ENCODE measurements around the gene RAMAC.

RAMAC gene

DNA sequence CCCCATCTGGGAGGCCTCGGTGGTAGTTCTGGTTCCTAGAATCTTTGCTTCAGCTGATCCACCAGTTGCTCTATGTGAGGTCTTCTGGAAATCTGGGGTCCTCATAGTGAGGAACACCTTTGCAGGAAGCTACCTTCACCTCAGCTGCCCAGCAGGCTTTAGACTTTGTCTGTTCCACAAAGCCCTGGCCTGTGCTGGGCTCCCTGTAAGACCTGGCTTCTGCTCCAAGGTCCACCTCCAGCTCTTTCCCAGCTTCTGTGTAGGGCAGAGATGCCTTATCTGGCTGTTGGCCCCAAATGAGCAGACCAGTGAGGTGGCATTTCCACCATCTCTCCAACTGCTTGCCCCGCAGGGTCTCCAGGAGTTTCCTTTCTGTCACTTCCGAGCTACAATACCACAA is 25.2 kb upstream of the RAMAC start:
- no peaks in the 10 kb centered on the region for H3K27me3 ChIP-seq (replicated peaks; ENCODE audit: control insufficient read depth, insufficient read depth, low read length)
- no peaks in the 10 kb centered on the region for H3K36me3 ChIP-seq (ENCODE audit: control insufficient read depth, insufficient read depth, low read length)
- H3K4me3 ChIP-seq (replicated peaks; ENCODE audit: low read depth, low read length): no peak overlapping the region
- no peak for DNase-seq (ENCODE audit: extremely low read depth, insufficient read length)
- TF ChIP-seq CTCF (IDR thresholded peaks at IDR 0.05; ENCODE audit: insufficient read depth, low read length, poor library complexity, severe bottlenecking): no peak

DNA sequence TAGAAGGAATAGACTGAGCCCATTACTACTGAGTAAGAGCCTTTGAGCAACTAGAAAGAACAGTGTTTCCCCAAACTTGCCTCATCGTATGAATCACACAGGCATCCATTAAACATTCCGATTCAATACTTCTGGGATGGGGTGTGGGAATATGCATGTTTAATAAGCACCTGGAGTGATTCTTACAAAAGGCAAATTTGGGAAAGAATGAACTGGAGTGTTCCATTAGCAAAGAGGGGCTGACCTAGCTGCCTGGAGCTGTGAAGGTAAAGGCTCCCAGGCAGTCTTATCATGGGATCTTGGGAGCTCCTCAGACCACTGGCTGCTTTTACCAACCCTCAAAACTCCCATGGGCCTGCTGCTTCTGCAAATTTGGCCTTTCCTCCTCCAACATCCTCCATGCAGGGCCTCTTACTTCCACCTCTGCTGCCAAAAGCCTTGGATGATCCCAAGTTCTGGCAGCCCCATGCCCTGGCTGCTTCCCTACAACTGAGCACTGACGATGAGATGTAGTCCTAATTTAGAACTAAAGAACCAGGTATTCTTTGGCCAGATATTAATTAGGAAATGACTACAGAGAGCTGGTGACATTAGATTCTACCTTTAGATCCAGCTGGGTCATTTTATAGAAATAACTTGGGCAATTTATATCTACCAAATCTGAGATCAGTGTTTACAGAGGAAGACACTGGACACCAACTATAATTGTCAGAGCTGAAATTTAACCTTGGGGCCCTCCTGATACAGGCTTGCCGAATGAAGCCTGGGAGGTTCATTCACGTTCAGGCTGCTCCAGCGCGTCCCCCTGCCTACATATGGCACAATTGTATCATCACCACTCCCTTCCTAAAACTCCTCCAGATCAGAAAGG is 22.3 kb upstream of the RAMAC start:
- Histone ChIP-seq H3K36me3 (ENCODE audit: control insufficient read depth, insufficient read depth, low read length) (no peaks in the 10 kb centered on the region), H3K4me3 (replicated peaks; ENCODE audit: low read depth, low read length) (no peak overlapping the region), H3K27me3 (replicated peaks; ENCODE audit: control insufficient read depth, insufficient read depth, low read length) (no peaks in the 10 kb centered on the region)
- DNase-seq (ENCODE audit: extremely low read depth, insufficient read length): no peak
- no peak for TF ChIP-seq CTCF (IDR thresholded peaks at IDR 0.05; ENCODE audit: insufficient read depth, low read length, poor library complexity, severe bottlenecking)

- TF ChIP-seq CTCF (IDR thresholded peaks at IDR 0.05; ENCODE audit: insufficient read depth, low read length, poor library complexity, severe bottlenecking): no peak
- Histone ChIP-seq H3K27me3 (replicated peaks; ENCODE audit: control insufficient read depth, insufficient read depth, low read length) (no peaks in the 10 kb centered on the region), H3K36me3 (ENCODE audit: control insufficient read depth, insufficient read depth, low read length) (no peaks in the 10 kb centered on the region), H3K4me3 (replicated peaks; ENCODE audit: low read depth, low read length) (no peak overlapping the region)
- no peak for DNase-seq (ENCODE audit: extremely low read depth, insufficient read length)
Measured at GRCh38 chr15:82964890-82965289, 21.1 kb upstream of the RAMAC start.

DNA sequence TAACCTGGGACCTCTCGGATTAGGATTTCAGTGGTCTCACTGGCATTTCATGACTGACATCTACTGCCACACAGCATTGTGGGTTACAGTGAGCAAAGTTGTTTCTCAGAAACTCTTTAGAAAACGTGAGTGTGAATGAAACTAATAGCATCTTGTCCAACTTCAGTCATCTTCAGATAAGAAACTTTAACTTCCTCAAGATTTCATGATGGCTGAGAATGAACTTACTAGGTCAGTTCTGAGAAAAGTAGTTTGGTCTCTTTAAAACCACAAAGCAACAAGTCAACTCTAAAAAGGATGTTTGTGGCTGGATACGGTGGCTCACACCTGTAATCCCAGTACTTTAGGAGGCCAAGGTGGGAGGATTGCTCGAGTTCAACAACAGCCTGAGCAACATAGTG is 19.3 kb upstream of the RAMAC start:
- H3K36me3 ChIP-seq (ENCODE audit: control insufficient read depth, insufficient read depth, low read length): no peaks in the 10 kb centered on the region
- DNase-seq (ENCODE audit: extremely low read depth, insufficient read length): peak; percentile 50
- TF ChIP-seq CTCF (IDR thresholded peaks at IDR 0.05; ENCODE audit: insufficient read depth, low read length, poor library complexity, severe bottlenecking): no peak
- no peaks in the 10 kb centered on the region for H3K27me3 ChIP-seq (replicated peaks; ENCODE audit: control insufficient read depth, insufficient read depth, low read length)
- no peak overlapping the region for H3K4me3 ChIP-seq (replicated peaks; ENCODE audit: low read depth, low read length)

GRCh38 chr15:82968066-82968465 is 17.9 kb upstream of the RAMAC start:
- Histone ChIP-seq H3K36me3 (ENCODE audit: control insufficient read depth, insufficient read depth, low read length) (no peaks in the 10 kb centered on the region), H3K27me3 (replicated peaks; ENCODE audit: control insufficient read depth, insufficient read depth, low read length) (no peaks in the 10 kb centered on the region), H3K4me3 (replicated peaks; ENCODE audit: low read depth, low read length) (no peak overlapping the region)
- DNase-seq (ENCODE audit: extremely low read depth, insufficient read length): no peak
- TF ChIP-seq CTCF (IDR thresholded peaks at IDR 0.05; ENCODE audit: insufficient read depth, low read length, poor library complexity, severe bottlenecking): no peak

Data from GM06990 (cell line).